ENCODE data around the gene DONSON.

DNA sequence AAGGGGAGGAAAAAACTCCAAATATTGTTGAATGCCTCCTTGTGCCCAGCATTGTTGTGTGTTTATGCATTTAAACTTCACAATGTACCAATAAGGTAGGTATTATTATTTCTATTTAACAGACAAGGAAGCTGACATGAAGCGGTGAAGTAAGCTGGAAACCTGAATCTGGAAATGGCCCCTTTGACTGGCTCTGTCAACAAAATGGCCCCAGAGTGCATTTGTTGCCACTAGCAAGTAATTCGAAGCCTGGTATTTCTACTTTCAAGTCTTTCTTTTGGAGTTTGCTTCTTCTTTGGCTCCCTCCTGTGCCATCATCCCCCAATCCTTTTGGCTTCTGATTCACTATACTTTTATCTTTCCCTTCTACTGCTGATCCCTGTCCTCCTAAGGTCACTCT, 29.9 kb upstream of the DONSON start:
- no peak for TF ChIP-seq GATA2 (IDR thresholded peaks at IDR 0.05; ENCODE audit: low read depth, low read length)
- no peak for TF ChIP-seq GATA3 (IDR thresholded peaks at IDR 0.05; ENCODE audit: low read depth, low read length)
